HCT116 (cell line): Measurements from ENCODE around the gene INPP5E. TPM values are rescaled to one million over a fixed set of nuclear protein-coding genes. Genes with fewer than 3 reads are reported as not detected.

Source experiments
- ATAC-seq: fragments of 200-7000 bp; cut with Tn5 transposase; 2 replicates; pipeline ENCODE4 v1.9.1; 2020; ENCODE audit warnings: mild to moderate bottlenecking, moderate library complexity
- BruUV-seq: library from RNA; stranded (reverse); fragments of 400-500 nt; replicated peaks from 2 replicates; lab custom pipeline; 2021; lab: Mats Ljungman, UMichigan
- CTCF ChIA-PET: fragments of 300-600 bp; sonication (Branson Sonifier 250); formaldehyde crosslinking; loops from one replicate; lab custom pipeline; 2021; ENCODE audit warnings: antibody characterized with exemption; lab: Charles Lee
- POLR2A ChIA-PET: fragments of 300-600, 350-600 bp; sonication (Branson Sonifier 250); formaldehyde crosslinking; loops from one replicate; lab custom pipeline; 2021; ENCODE audit warnings: antibody characterized with exemption; lab: Charles Lee
- RAD21 ChIA-PET, 2 experiments: fragments of 300-600 bp; sonication (Branson Sonifier 250); formaldehyde crosslinking; loops; one replicate each; lab custom pipeline; 2023; ENCODE audit warnings: low total read pairs in 2 of 2; ENCODE audit not compliant: uncharacterized antibody in 2 of 2, unreplicated experiment in 2 of 2, low non-redundant PET in 1 of 2; lab: Charles Lee
- DNase-seq: peaks from one replicate; pipeline ENCODE4 v3.0.0-alpha.2; 2010; ENCODE audit warnings: low read depth, low spot score
- H2AFZ ChIP-seq: fragments of 200-600 bp; shearing (Covaris generic), sonication (generic); 2 replicates; pipeline ENCODE4 v1.6.1; 2017; ENCODE audit warnings: low read depth, mixed run types, mixed read lengths, antibody characterized with exemption, low read length; ENCODE audit not compliant: poor library complexity, severe bottlenecking
- H3K27ac ChIP-seq: 2 replicates; pipeline ENCODE4 v1.5.1; 2012; ENCODE audit warnings: low read depth, low read length
- H3K27me3 ChIP-seq: fragments of 200-600 bp; sonication (generic); 2 replicates; pipeline ENCODE4 v1.6.1; 2016; ENCODE audit warnings: mixed run types, low read length, mixed read lengths; ENCODE audit not compliant: insufficient read depth
- H3K36me3 ChIP-seq, 2 experiments: fragments of 200-500 bp in 1 of 2; fragments of 200-600 bp in 1 of 2; sonication (Bioruptor generic) in 1 of 2; sonication (generic) in 1 of 2; 2 replicates each; pipeline versions ENCODE4 v1.5.1 to v1.6.1; 2014 to 2016; ENCODE audit warnings: low read length in 2 of 2, inconsistent platforms in 1 of 2, mixed read lengths in 1 of 2, mixed run types in 1 of 2; ENCODE audit not compliant: insufficient read depth in 2 of 2, control insufficient read depth in 1 of 2
- H3K4me1 ChIP-seq, 2 experiments: fragments of 200-600 bp in 1 of 2; sonication (generic) in 1 of 2; 2 replicates each; pipeline versions ENCODE4 v1.5.1 to v1.6.1; 2012 to 2017; ENCODE audit warnings: low read length in 2 of 2, inconsistent platforms in 1 of 2, mild to moderate bottlenecking in 1 of 2, mixed read lengths in 1 of 2, mixed run types in 1 of 2, moderate library complexity in 1 of 2; ENCODE audit not compliant: insufficient read depth in 2 of 2, control insufficient read depth in 1 of 2
- H3K4me2 ChIP-seq: fragments of 200-600 bp; sonication (generic); 2 replicates; pipeline ENCODE4 v1.6.1; 2017; ENCODE audit warnings: mixed run types, low read length, mixed read lengths
- H3K4me3 ChIP-seq, 2 experiments: fragments of 200-600 bp in 1 of 2; sonication (generic) in 1 of 2; replicated peaks in 1 of 2; 2 replicates each; pipeline ENCODE4 v1.5.1; 2011 to 2016; ENCODE audit warnings: low read length in 2 of 2, control low read depth in 1 of 2, low read depth in 1 of 2, mild to moderate bottlenecking in 1 of 2, mixed read lengths in 1 of 2, mixed run types in 1 of 2
- H3K79me2 ChIP-seq: fragments of 200-600 bp; sonication (generic); 2 replicates; pipeline ENCODE4 v1.6.1; 2017; ENCODE audit warnings: mild to moderate bottlenecking, mixed run types, low read length, moderate library complexity, mixed read lengths; ENCODE audit not compliant: insufficient read depth
- H3K9ac ChIP-seq: fragments of 200-600 bp; sonication (generic); 2 replicates; pipeline ENCODE4 v1.6.1; 2016; ENCODE audit warnings: low read length, mixed read lengths
- H3K9me2 ChIP-seq: fragments of 200-600 bp; sonication (generic), shearing (Covaris generic); 2 replicates; pipeline ENCODE4 v1.6.1; 2017; ENCODE audit warnings: mixed run types, mild to moderate bottlenecking, moderate library complexity; ENCODE audit not compliant: insufficient read depth
- H3K9me3 ChIP-seq, 2 experiments: fragments of 200-500 bp in 1 of 2; fragments of 200-600 bp in 1 of 2; sonication (Bioruptor generic) in 1 of 2; sonication (generic) in 1 of 2; 2 replicates each; pipeline ENCODE4 v1.6.1; 2014 to 2017; ENCODE audit warnings: low read length in 2 of 2, mixed read lengths in 2 of 2, inconsistent platforms in 1 of 2, low read depth in 1 of 2, mild to moderate bottlenecking in 1 of 2, mixed run types in 1 of 2, moderate library complexity in 1 of 2; ENCODE audit not compliant: control insufficient read depth in 1 of 2, insufficient read depth in 1 of 2
- H4K20me1 ChIP-seq: fragments of 200-600 bp; sonication (generic), shearing (Covaris generic); 2 replicates; pipeline ENCODE4 v1.6.1; 2017; ENCODE audit warnings: mixed run types, mild to moderate bottlenecking, moderate library complexity; ENCODE audit not compliant: insufficient read depth
- CBX3 ChIP-seq: IDR thresholded peaks from 2 replicates; pipeline ENCODE4 v1.6.1; 2012; ENCODE audit warnings: low read depth
- FOSL1 ChIP-seq: IDR thresholded peaks from 2 replicates; pipeline ENCODE4 v1.6.1; 2012; ENCODE audit warnings: low read depth
- JUND ChIP-seq: IDR thresholded peaks from 2 replicates; pipeline ENCODE4 v1.6.1; 2012
- POLR2A ChIP-seq: IDR thresholded peaks from 2 replicates; pipeline ENCODE4 v1.7.0; 2011; ENCODE audit warnings: borderline replicate concordance; ENCODE audit not compliant: insufficient read depth, insufficient read length; ENCODE audit errors: extremely low read depth
- RAD21 ChIP-seq: IDR thresholded peaks from 2 replicates; pipeline ENCODE4 v1.6.1; 2012; ENCODE audit warnings: low read depth, mild to moderate bottlenecking
- intact Hi-C: fragments of 100-400 bp; cut with micrococcal nuclease; formaldehyde crosslinking; loops from 2 replicates; pipeline ENCODE4 v1.10.0; 2022
- total RNA-seq: library from RNA; stranded (reverse); gene quantifications from one replicate; pipeline ENCODE4 v1.2.1, GENCODE V29; 2021; ENCODE audit not compliant: unreplicated experiment
- TF ChIP-seq, protein P1 (sequence below), 3 experiments: fragments of 200-600 bp in 1 of 3; sonication (generic) in 1 of 3; IDR thresholded peaks in 2 of 3; conservative IDR thresholded peaks in 1 of 3; 2 replicates each; pipeline ENCODE4 v1.5.1; 2012 to 2017; ENCODE audit warnings: low read depth in 2 of 3, low read length in 2 of 3, antibody characterized with exemption in 1 of 3, borderline replicate concordance in 1 of 3, control low read depth in 1 of 3, mild to moderate bottlenecking in 1 of 3, mixed read lengths in 1 of 3, mixed run types in 1 of 3, moderate library complexity in 1 of 3; ENCODE audit not compliant: insufficient read depth in 1 of 3
- TF ChIP-seq, protein P2 (sequence below): IDR thresholded peaks from 2 replicates; pipeline ENCODE4 v1.6.1; 2011; ENCODE audit warnings: mild to moderate bottlenecking, low read length, moderate library complexity; ENCODE audit not compliant: insufficient replicate concordance; ENCODE audit errors: extremely low read depth

INPP5E gene
- total RNA-seq, 1 experiment from 2014 or later = 23.8 TPM

DNA sequence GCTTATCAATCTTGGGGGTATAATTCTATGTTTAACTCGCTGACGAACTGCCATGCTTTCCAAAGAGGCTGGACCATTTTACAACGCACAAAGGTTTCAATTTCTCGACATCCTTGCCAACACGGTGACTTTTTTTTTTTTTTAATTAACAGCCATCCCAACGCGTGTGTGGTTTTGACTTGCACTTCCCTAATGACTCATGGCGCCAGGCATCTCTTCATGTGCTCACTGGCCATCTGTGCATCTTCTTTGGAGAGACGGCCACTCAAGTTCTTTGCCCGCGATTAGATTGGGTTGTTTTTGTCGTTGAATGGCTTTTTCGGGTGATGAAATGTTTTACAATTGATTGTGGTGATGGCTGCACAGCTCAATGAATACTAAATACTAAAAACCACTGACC is 53.6 kb downstream of the INPP5E start:
- Histone ChIP-seq H3K4me2 (no peak overlapping the region), H3K36me3 (peaks cover 31 to 39% of the 10 kb centered on the region in 2 experiments; a peak in 3 of 4 replicates), H3K27ac (no peak overlapping the region), H3K27me3 (no peaks in the 10 kb centered on the region), H4K20me1 (no peaks in the 10 kb centered on the region), H3K9ac (no peak overlapping the region), H3K9me2 (no peaks in the 10 kb centered on the region), H3K4me3 (no peak overlapping the region), H3K79me2 (no peaks in the 10 kb centered on the region; the same call in 1 of the 2 replicates), H2AFZ (no peak overlapping the region), H3K9me3 (no peaks in the 10 kb centered on the region), H3K4me1 (no peaks in the 10 kb centered on the region)
- ChIA-PET RAD21 (no interaction called here), CTCF (no interaction called here), POLR2A (no interaction called here)
- BruUV-seq = TSS peak; percentile 40
- no peak for DNase-seq
- TF ChIP-seq FOSL1 (no peak), CBX3 (no peak), POLR2A (no peak), RAD21 (no peak), JUND (no peak)
- TF ChIP-seq, protein P1, sequence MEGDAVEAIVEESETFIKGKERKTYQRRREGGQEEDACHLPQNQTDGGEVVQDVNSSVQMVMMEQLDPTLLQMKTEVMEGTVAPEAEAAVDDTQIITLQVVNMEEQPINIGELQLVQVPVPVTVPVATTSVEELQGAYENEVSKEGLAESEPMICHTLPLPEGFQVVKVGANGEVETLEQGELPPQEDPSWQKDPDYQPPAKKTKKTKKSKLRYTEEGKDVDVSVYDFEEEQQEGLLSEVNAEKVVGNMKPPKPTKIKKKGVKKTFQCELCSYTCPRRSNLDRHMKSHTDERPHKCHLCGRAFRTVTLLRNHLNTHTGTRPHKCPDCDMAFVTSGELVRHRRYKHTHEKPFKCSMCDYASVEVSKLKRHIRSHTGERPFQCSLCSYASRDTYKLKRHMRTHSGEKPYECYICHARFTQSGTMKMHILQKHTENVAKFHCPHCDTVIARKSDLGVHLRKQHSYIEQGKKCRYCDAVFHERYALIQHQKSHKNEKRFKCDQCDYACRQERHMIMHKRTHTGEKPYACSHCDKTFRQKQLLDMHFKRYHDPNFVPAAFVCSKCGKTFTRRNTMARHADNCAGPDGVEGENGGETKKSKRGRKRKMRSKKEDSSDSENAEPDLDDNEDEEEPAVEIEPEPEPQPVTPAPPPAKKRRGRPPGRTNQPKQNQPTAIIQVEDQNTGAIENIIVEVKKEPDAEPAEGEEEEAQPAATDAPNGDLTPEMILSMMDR (IDR thresholded peaks at IDR 0.05 in 2 of 3, conservative IDR thresholded peaks at IDR 0.05 in 1 of 3; ENCODE audit: borderline replicate concordance in 1 of 3, insufficient read depth in 1 of 3, low read depth in 2 of 3, low read length in 2 of 3) = no peak
- TF ChIP-seq, protein P2, sequence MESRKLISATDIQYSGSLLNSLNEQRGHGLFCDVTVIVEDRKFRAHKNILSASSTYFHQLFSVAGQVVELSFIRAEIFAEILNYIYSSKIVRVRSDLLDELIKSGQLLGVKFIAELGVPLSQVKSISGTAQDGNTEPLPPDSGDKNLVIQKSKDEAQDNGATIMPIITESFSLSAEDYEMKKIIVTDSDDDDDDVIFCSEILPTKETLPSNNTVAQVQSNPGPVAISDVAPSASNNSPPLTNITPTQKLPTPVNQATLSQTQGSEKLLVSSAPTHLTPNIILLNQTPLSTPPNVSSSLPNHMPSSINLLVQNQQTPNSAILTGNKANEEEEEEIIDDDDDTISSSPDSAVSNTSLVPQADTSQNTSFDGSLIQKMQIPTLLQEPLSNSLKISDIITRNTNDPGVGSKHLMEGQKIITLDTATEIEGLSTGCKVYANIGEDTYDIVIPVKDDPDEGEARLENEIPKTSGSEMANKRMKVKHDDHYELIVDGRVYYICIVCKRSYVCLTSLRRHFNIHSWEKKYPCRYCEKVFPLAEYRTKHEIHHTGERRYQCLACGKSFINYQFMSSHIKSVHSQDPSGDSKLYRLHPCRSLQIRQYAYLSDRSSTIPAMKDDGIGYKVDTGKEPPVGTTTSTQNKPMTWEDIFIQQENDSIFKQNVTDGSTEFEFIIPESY = no peak
- intact Hi-C loops = no loop called here
- ATAC-seq = no peak
